ENCODE data around the gene TAL1.

DNA sequence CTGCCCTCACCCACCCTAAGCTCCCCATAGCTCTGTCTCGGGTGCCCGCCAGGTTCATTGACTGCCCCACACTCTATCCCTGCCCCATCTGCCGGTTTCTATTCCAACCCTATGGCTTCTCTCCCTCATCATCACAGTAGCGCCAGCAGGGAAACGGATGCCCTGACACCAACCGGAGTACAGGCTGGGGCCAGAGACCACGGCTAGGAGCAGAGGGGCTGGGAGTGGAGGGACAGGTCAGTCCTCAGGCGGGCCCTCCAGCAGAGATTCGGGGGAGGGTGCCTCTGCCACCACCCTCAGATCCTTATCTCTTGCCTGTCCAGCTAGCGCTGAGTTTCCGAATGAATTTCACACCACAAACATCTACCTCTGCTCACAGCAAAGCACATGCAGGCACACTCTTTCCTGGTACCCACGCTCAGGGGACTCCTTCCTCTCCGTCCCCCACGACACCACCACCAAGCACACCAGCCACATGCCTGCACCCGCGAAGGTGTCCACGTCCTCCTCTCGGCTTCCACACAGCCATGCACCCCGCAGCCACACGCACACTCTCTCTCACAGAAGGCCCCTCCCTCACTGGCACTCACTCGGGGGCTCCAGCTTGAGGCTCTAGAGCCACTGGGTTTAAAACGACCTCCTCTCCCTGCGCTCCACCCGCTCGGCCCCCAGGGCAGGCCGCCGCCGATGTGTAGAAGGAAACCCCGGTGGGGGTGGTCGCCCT is 7.2 kb downstream of the TAL1 start:
- peak; percentile 71; the same call in 1 of the 2 replicates for TF ChIP-seq EZH2phosphoT487 (IDR thresholded peaks at IDR 0.05; ENCODE audit: borderline replicate concordance, low read depth)
- TF ChIP-seq, protein P1, sequence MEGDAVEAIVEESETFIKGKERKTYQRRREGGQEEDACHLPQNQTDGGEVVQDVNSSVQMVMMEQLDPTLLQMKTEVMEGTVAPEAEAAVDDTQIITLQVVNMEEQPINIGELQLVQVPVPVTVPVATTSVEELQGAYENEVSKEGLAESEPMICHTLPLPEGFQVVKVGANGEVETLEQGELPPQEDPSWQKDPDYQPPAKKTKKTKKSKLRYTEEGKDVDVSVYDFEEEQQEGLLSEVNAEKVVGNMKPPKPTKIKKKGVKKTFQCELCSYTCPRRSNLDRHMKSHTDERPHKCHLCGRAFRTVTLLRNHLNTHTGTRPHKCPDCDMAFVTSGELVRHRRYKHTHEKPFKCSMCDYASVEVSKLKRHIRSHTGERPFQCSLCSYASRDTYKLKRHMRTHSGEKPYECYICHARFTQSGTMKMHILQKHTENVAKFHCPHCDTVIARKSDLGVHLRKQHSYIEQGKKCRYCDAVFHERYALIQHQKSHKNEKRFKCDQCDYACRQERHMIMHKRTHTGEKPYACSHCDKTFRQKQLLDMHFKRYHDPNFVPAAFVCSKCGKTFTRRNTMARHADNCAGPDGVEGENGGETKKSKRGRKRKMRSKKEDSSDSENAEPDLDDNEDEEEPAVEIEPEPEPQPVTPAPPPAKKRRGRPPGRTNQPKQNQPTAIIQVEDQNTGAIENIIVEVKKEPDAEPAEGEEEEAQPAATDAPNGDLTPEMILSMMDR (IDR thresholded peaks at IDR 0.05), result no peak
- TF ChIP-seq MXI1 (IDR thresholded peaks at IDR 0.05; ENCODE audit: low read depth, low read length), result no peak
- no peak for TF ChIP-seq MAX (IDR thresholded peaks at IDR 0.05; ENCODE audit: low read depth)

Measured in SK-N-SH (cell line).